Measurements from ENCODE around the gene PXDC1.

GRCh38 chr6:3764516-3765335 is 13.2 kb upstream of the PXDC1 start:
- TF ChIP-seq CTCF (conservative IDR thresholded peaks at IDR 0.05; ENCODE audit: low read depth in 2 of 2) (no peak), EZH2 (IDR thresholded peaks at IDR 0.05; ENCODE audit: low read depth, unreplicated experiment) (no peak), JUNB (IDR thresholded peaks at IDR 0.05; ENCODE audit: unreplicated experiment) (no peak), CREB1 (CRISPR knock-in tag; IDR thresholded peaks at IDR 0.05; ENCODE audit: low read depth) (no peak), REST (IDR thresholded peaks at IDR 0.05; ENCODE audit: unreplicated experiment) (no peak), ETS1 (IDR thresholded peaks at IDR 0.05) (no peak), EZH2phosphoT487 (IDR thresholded peaks at IDR 0.05; ENCODE audit: unreplicated experiment) (no peak), POLR2AphosphoS5 (IDR thresholded peaks at IDR 0.05; ENCODE audit: low read depth) (no peak), ZNF331 (CRISPR knock-in tag; IDR thresholded peaks at IDR 0.05; ENCODE audit: low read depth) (no peak), STAT1 (IDR thresholded peaks at IDR 0.05; ENCODE audit: unreplicated experiment) (no peak)
